MV-4-11 (cell line): ENCODE results near the gene UGT1A10.
"Not testable (repeated sequence)": the region's sequence is repeated elsewhere in the genome, so short reads cannot be mapped to it uniquely, and the experiment has no call there.

Experiments
- DNase-seq: peaks from one replicate; lab custom pipeline; 2025; lab: John Stamatoyannopoulos, UW

The UGT1A10 gene

DNA sequence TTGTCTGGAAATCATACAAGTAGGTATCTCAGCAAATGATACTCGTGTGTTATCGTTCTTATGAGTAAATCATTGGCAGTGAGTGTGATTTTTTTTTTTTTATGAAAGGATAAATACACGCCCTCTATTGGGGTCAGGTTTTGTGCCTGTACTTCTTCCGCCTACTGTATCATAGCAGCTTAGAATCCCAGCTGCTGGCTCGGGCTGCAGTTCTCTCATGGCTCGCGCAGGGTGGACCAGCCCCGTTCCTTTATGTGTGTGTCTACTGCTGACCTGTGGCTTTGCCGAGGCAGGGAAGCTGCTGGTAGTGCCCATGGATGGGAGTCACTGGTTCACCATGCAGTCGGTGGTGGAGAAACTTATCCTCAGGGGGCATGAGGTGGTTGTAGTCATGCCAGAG lies at the start of gene UGT1A10:
Gene UGT1A10 (plus strand): TSS at position 143 of the 400 bp plus-strand sequence. CDS start 75 bp downstream, at position 218.
- DNase-seq, result not testable (repeated sequence)

DNA sequence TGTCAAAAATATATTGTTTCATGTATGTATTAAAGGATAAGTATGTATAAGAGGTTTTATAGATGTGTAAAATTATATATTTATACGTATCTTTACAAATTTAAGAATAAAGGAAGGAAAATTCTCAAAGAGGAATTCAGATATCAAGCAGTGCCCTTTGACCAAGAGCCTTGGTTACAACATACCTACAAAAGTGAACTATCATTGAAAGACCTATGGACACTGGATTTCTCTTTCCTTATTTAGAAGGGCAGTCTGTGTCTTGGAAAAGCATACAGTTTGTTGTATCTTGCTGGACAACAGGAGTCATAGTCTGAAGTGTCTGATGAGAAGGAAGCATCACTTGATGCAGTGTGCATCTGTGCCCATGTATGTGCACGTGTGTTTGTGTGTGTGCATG lies 47.8 kb upstream of the UGT1A10 start:
- DNase-seq, result no peak

DNA sequence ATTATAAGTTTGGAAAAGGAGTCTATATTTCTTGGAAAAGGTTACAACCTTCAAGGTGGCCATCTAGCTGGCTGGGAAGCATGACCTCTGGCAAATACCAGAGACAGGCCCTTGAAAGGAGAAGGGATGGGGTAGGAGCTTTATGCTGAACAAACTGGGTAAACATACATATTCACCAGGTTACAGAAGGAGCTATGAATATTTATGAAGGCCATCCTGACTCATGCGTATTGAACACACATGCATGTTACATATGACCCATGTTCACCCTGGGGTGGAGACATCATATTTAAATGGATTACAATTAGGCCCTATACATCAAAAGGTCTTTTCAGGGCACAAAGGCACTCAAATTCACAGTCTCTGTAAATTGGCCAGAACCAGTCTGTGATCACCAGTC lies 43.5 kb upstream of the UGT1A10 start:
- DNase-seq, result not testable (repeated sequence)

DNA sequence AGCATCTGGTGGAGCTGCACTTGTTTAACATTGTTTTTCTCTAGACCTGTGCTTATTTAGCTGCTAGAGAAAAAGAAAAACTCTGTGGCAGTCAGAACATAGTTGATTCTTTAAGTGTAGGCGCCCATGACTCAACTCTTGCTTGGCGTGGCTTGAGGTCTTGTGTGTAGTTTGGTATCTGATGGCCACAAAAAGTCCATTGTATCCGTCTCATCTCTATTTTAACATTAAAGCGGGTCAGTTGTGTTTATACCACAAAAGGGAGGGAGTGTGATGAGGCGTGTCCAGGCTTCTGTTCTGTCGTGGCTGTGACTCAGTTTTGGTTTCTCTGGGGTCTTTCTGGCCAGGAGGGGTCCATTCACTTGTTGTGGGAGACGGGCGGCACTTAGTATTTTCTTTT lies 43.0 kb upstream of the UGT1A10 start:
- DNase-seq, result no peak

DNA sequence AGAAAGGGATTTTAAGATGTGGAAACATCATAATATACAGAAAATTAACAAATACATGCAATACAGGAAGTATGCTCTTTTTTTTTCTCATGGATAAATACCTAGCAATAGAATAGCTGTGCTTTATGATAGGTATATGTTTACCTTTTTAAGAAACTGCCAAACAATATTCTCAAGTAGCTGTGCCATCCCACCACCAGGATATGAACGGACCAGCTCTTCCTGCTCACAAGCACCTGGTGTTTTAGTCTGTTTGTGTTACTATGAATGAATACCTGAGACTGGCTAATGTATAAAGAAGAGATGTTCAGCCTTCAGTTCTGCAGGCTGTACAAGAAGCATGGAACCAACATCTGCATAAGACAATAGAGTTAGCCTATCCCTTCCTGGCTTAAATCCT lies 38.7 kb upstream of the UGT1A10 start:
- no peak for DNase-seq

DNA sequence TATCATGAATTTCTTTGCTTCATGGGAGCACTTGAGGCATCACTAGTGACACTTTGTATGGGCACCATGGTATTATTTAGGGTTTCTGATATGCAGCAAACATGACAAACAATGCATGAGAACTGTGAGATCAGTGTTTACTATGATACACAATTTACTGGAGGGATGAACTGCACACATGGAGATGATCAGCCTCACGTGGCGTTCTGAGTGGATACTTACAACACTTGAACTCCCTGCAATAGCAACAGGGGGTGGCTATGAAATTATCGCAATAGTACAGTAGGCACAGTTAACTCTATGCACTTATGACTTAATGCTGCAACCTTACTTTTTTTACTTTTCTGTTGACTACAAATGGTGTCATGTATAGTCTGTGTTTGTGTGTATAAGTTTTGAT lies 37.3 kb upstream of the UGT1A10 start:
- DNase-seq, result no peak

DNA sequence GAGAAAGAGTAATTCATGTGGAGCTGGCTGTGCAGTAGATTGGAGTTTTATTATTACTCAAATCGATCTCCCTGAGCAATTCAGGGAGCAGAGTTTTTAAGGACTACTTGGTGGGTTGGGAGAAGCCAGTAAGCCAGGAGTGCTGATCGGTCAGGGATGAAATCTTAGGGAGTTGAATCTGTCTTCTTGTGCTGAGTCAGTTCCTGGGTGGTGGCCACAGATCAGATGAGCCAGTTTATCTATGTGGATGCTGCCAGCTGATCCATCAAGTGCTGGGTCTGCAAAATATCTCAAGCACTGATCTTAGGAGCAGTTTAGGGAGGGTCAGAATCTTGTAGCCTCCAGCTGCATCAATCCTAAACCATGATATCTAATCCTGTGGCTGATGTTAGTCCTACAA lies 35.9 kb upstream of the UGT1A10 start:
- DNase-seq, result no peak

DNA sequence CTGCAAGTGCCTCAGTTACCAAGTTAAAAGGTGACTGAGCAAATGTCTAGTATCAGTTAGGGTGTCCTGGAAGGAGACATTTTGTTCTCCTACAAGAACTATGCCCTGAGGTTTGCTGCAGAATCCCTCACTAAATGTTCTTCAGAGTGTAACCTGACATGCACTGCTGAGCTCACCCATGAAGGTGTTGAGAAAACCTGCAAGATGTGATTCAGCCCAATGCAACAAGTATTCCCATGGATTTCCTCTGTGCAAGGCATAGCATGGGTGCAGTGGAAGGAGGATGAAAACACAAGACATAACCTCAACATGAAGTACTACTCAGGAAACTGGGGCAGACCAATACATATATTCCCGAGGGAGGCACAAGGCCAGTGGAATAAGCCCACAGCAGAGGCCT lies 34.2 kb upstream of the UGT1A10 start:
- DNase-seq, result no peak

DNA sequence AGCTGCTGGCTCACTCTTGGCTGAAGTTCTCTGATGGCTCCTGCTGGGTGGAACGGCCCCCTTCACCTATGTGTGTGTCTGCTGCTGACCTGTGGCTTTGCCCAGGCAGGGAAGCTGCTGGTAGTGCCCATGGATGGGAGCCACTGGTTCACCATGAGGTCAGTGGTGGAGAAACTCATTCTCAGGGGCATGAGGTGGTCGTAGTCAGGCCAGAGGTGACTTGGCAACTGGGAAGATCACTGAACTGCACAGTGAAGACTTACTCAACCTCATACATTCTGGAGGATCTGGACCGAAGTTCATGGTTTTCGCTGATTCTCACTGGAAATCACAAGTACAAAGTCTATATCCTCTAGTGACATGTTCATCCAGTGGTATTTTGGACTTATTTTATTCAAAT lies 32.7 kb upstream of the UGT1A10 start:
- DNase-seq, result no peak

DNA sequence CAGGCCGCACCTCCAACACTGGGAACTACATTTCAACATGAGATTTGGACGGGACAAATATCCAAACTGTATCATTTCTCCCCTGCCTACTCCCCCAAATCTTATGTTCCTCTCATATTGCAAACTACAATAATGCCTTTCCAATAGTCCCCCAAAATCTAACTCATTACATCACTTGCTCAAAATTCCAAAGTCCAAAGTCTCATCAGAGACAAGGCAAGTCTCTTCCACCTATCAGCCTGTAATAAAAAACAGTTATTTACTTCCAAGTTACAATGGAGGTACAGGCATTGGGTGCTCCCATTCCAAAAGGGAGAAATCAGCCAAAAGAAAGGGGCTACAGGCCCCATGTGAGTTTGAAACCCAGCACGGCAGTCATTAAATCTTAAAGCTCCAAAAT lies 31.4 kb upstream of the UGT1A10 start:
- no peak for DNase-seq

DNA sequence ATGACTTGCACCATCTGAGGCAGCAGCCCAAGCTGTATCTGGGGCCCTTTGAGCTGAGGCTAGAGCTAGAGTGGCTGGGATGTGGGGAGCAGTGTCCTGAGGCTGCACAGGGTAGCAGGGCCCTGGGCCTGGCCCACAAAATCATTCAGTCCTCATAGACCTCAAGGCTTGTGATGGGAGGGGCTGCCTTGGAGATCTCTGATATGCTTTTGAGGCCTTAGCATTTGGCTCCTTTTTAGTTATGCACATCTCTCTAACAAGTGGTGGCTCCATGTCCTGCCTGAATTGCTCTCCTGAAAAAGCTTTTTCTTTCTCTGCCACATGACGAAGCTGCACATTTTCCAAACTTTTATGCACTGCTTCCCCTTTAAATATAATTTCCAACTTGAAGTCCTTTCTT lies 30.6 kb upstream of the UGT1A10 start:
- no peak for DNase-seq

DNA sequence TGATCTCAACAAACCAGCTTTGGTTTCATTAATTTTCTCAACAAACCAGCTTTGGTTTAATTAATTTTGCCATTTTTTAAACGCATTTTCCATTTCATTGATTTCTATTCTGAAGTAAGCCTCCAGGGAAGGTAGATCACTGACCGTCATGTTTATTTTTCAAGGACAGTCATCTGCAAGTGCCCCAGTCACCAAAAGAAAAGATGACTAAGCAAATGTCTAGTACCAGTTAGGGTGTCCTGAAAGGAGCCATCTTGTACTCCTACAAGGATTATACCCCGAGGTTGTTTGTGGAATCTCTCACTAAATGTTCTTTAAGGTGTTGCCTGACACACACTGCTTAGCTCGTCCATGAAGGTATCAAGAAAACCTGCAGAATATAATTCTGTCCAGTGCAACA lies 25.0 kb upstream of the UGT1A10 start:
- no peak for DNase-seq

DNA sequence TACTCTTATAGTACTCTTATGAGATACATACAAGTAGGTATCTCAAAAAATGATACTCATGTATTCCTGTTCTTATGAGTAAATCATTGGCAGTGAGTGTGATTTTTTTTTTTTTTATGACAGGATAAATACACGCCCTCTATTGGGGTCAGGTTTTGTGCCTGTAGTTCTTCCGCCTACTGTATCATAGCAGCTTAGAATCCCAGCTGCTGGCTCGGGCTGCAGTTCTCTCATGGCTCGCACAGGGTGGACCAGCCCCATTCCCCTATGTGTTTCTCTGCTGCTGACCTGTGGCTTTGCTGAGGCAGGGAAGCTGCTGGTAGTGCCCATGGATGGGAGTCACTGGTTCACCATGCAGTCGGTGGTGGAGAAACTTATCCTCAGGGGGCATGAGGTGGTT lies 18.8 kb upstream of the UGT1A10 start, which contains the start of gene UGT1A8:
Gene UGT1A8 (plus strand): TSS at position 158 of the 400 bp plus-strand sequence. CDS start 75 bp downstream, at position 233.
- DNase-seq, result not testable (repeated sequence)

DNA sequence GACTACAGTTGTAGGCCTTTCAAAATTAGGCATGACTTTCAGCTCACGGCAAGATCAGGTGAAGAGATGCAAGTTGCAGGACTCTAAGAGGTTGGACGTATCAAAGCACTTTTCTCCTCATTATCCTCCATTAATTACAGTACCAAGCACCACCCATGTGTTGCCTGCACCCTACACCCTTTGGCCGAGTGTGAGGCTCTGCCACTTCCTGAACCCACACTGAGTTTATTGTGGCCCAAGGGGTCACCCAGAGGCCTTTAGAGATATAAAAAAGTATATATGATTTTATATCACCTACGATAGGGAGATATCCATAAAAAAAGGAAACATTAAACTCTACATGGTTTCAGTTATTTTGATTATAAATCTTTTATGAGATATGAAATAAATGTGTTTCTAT lies 16.0 kb upstream of the UGT1A10 start:
- DNase-seq, result no peak

DNA sequence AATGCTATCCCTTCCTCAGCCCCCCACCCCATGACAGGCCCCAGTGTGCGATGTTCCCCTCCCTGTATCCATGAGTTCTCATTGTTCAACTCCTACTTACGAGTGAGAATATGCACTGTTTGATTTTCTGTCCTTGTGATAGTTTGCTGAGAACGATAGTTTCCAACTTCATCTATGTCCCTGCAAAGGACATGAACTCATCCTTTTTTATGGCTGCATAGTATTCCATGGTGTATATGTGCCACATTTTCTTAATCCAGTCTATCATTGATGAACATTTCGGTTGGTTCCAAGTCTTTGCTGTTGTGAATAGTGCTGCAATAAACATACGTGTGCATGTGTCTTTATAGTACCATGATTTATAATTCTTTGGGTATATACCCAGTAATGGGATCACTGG lies 14.4 kb upstream of the UGT1A10 start:
- DNase-seq, result not testable (repeated sequence)

DNA sequence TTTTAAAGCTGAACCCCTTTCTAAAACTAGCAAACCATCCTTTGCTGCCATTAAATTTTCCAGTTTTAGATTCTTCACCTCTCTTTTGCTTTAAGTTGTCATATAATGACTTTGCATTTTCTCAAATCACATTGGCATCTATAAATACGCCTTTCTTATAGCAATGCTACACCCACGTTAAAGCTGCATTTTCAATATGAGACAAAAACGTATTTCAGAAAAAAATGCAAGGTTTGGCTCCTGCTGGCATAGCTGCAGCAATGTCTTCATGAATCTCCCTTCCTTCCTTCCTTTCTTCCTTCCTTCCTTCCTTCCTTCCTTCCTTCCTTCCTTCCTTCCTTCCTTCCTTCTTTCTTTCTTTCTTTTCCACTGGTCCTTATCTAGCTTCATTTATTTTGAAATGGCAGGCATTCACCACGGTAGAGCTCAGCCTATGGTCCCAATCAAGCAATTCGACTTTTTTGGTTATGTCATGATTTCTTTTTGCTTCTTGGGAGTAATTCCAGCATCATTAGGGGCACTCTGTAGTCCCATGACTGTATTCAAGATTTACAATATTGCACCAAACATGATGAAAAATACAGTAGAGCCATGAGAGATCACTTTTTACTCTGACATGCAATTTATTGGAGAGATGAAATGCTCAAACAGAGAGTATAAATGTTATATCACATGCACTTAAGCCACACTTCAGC lies 8.8 kb upstream of the UGT1A10 start:
- DNase-seq, result no peak

DNA sequence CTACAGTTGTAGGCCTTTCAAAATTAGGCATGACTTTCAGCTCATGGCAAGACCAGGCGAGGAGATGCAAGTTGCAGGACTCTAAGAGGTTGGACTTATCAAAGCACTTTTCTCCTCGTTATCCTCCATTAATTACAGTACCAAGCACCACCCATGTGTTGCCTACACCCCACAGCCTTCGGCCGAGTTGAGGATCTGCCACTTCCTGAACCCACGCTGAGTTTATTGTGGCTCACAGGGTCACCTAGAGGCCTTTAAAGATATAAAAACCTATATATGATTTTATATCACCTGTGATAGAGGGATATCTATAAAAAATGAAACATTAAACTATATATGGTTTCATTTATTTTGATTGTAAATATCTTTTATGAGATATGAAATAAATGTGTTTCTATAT lies 2.6 kb downstream of the UGT1A10 start:
- no peak for DNase-seq

DNA sequence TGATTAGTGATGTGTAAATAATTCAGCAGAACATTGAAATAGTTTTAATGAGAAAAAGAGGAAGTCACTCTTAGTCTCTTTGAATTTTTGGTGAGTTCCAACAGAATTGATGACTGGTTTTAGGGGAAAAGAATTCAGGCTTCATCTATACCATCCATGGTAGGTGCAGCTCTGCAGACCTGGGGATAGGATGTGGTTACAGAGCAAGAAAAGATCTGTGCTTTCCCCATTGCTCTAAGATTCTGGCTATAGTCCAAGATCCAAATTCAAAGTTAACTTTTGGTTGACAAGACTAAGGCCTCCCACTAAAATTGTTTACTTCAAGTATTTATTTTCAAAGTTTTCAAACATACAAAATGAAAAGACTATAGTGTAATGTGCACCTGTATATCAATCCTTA lies 3.6 kb downstream of the UGT1A10 start:
- DNase-seq, result no peak

DNA sequence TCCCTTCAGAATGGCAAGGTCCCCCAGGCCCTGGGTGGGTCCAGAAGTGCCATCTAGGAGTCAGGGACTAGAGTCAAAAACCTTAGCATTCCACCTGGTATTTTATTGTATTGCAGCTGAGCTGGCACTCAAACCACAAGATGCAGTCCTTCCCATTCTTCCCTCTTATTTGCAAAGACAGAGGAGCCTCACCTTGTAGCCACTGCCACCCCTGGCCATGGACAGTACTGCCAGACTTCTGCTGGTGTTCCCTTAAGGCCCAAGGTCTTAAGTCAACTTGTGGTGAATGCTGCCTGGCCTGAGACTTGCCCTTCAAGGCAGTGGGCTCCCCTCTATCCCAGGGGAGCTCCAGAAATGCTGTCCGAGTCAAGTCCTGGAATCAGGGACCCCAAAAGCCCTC lies 6.9 kb downstream of the UGT1A10 start:
- DNase-seq, result no peak

DNA sequence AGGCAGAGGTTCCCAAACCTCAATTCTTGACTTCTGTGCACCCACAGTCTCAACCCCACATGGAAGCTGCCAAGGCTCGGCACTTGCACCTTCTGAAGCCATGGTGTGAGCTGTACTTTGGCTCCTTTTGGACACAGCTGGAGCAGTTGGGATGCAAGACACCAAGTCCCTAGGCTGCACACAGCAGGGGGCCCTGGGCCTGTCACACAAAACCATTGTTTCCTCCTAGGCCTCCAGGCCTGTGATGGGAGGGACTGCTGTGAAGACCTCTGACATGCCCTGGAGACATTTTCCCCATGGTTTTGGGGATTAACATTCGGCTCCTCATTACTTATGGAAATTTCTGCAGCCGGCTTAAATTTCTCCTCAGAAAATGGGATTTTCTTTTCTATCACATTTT lies 9.8 kb downstream of the UGT1A10 start:
- DNase-seq, result not testable (repeated sequence)

DNA sequence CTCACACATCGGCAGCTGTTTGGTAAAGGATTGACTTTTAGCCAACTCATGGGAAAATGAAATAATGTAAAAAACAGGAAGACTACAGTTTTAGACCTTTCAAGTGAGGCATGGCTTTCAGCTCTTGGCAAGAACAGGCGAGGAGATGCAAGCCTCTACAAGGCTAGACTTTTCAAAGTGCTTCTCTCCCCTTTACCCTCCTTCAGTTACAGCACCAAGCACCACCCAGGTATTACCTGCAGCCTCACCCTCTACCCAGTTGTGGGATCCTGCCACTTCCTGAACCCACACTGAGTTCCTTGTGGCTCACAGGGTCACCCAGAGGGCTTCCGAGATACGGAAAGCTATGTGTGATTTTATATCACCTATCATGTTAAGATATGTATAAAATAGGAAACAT lies 14.7 kb downstream of the UGT1A10 start:
- DNase-seq, result no peak

DNA sequence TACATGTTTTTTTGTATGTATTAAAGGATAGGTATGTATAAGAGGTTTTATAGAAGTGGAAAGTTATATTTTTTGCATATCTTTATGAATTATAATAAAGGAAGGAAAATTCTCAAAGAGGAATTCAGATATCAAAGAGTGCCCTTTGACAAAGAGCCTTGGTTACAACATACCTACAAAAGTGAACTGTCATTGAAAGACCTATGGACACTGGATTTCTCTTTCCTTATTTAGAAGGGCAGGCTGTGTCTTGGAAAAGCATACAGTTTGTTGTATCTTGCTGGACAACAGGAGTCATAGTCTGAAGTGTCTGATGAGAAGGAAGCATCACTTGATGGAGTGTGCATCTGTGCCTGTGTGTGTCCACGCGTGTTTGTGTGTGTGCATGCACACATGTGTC lies 15.2 kb downstream of the UGT1A10 start:
- DNase-seq, result no peak

DNA sequence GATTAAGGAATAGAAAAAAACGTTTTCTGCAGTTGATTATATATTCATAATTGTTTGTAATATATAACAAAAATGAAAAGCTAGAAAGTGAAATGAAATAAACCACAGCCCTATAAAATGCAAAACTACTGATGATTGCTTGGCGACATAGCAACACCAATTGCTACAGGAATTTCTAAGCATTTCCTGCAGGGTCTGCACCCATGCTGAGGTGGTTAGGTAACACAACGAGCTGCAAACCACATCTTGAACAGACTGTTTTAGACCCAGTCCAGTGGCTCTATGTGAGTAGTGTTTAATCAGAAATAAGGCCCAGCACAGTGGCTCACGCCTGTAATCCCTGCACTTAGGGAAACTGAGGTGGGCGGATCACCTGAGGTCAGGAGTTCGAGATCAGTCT lies 18.3 kb downstream of the UGT1A10 start:
- DNase-seq, result no peak

DNA sequence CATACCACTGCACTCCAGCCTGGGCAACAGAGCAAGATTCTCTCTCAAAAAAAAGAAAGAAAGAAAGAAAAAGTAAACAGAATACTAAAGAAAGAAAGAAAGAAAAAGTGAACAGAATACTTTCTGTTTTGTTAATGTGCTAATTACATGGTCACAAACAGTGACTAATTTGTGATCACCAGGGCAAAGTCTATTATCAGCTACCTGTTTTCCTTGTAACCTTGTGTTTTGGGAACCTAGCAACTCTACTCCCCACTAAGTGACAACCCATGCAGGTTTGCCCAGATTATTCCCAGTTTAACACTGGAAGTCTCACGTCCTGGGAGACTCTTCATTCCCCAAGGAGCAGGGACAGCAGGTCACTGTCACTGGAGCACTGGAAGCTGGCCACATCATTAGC lies 18.8 kb downstream of the UGT1A10 start:
- no peak for DNase-seq
